ENCODE data around the gene HDHD2.

Gene HDHD2

DNA sequence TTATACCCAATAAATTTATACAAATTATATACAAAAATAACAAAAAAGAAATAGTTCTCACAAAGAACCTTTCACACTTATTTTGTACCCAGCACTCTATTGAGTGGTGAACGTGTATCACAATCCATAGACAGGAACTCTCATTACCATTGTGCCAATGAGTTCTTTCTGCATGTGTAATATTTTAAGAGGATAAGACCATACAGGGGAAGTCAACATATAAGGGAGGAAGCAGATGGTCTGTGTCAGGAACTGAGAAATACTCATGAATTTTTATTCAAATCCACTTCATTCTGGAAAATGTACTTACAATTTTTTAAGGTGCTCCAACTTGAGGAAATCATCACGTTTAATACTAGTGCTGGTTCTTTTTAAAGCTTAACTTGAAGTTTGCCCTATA lies 87.8 kb downstream of the HDHD2 start:
- no peak for DNase-seq (ENCODE audit: low read depth in 2 of 2)
